Gastrocnemius medialis (tissue), 4 donors: ENCODE data around the gene CCDC9B. TPM values are rescaled to one million over a fixed set of nuclear protein-coding genes. Genes with fewer than 3 reads are reported as not detected.

Experiments
- ATAC-seq, 2 donors: fragments of 150-250 bp; one replicate each; pipeline ENCODE4 v1.9.1; 2016
- DNase-seq, 2 donors: peaks; one replicate each; pipeline ENCODE4 v3.0.0-alpha.2; 2019
- H3K27ac ChIP-seq, 4 donors: fragments of 200-600 bp; sonication (generic); 1 replicate in 1 of 4; 2 replicates in 3 of 4; pipeline ENCODE4 v1.5.1; 2016 to 2018; ENCODE audit warnings: mild to moderate bottlenecking in 2 of 4, moderate library complexity in 1 of 4
- H3K27me3 ChIP-seq, 3 donors: fragments of 200-600 bp; sonication (generic) in 2 of 3; 1 replicate in 1 of 3; 2 replicates in 2 of 3; pipeline versions ENCODE4 v1.5.1 to v1.6.0; 2016 to 2019; ENCODE audit warnings: mild to moderate bottlenecking in 1 of 3, moderate library complexity in 1 of 3
- H3K36me3 ChIP-seq, 2 donors: fragments of 200-600 bp; sonication (generic) in 1 of 2; one replicate each; pipeline ENCODE4 v1.5.1; 2017 to 2018
- H3K4me1 ChIP-seq, 2 donors: fragments of 200-600 bp; sonication (generic) in 1 of 2; one replicate each; pipeline ENCODE4 v1.5.1; 2016 to 2017; ENCODE audit warnings: mild to moderate bottlenecking in 2 of 2
- H3K4me3 ChIP-seq, 4 donors: fragments of 200-600 bp; sonication (generic) in 3 of 4; 1 replicate in 1 of 4; 2 replicates in 3 of 4; pipeline ENCODE4 v1.5.1; 2016 to 2019; ENCODE audit warnings: mild to moderate bottlenecking in 2 of 4
- H3K9me3 ChIP-seq, 3 donors: fragments of 200-600 bp; sonication (generic) in 2 of 3; 1 replicate in 1 of 3; 2 replicates in 2 of 3; pipeline ENCODE4 v1.5.1; 2016 to 2019
- POLR2A ChIP-seq, 2 donors: fragments of 450-650 bp; IDR thresholded peaks; one replicate each; pipeline ENCODE4 v1.6.1; 2017; ENCODE audit warnings: antibody characterized with exemption in 2 of 2, mild to moderate bottlenecking in 2 of 2, moderate library complexity in 2 of 2
- in situ Hi-C, 4 donors: fragments of 200-750 bp; cut with MboI; loops; one replicate each; pipeline versions ENCODE4 v1.15.0 to v1.8.0; 2017; ENCODE audit warnings: low sequenced_read_pairs in 4 of 4
- intact Hi-C: fragments of 100-400 bp; cut with DNase I; formaldehyde crosslinking; loops from one replicate; pipeline ENCODE4 v1.15.1; 2023; ENCODE audit warnings: low total_unique reads
- total RNA-seq, 4 donors: library from RNA; depleted of rRNA; stranded (reverse); fragments of >200 nt; gene quantifications; one replicate each; pipeline versions ENCODE4 v1.1.0 to v1.2.3, GENCODE V29; 2016
- TF ChIP-seq, protein P1 (sequence below), 5 experiments: fragments of 450-650 bp in 3 of 5; fragments of 200-600 bp in 2 of 5; sonication (generic) in 2 of 5; IDR thresholded peaks in 4 of 5; conservative IDR thresholded peaks in 1 of 5; 1 replicate in 4 of 5; 2 replicates in 1 of 5; pipeline ENCODE4 v1.5.1; 2016 to 2019; ENCODE audit warnings: antibody characterized with exemption in 5 of 5, mild to moderate bottlenecking in 3 of 5, moderate library complexity in 3 of 5

CCDC9B gene
- total RNA-seq, 4 donors from 2014 or later, result 14.4 to 55.1 (median 20.5) TPM

GRCh38 chr15:40361640-40362039 is 20.9 kb upstream of the CCDC9B start:
- Histone ChIP-seq H3K36me3 (no peaks in the 10 kb centered on the region), H3K4me1 (peaks cover 10 to 18% of the 10 kb centered on the region in 2 donors), H3K9me3 (no peaks in the 10 kb centered on the region), H3K4me3 (no peak overlapping the region), H3K27ac (no peak overlapping the region), H3K27me3 (no peaks in the 10 kb centered on the region)
- no peak for ATAC-seq
- intact Hi-C loops, result no loop called here
- TF ChIP-seq, protein P1, sequence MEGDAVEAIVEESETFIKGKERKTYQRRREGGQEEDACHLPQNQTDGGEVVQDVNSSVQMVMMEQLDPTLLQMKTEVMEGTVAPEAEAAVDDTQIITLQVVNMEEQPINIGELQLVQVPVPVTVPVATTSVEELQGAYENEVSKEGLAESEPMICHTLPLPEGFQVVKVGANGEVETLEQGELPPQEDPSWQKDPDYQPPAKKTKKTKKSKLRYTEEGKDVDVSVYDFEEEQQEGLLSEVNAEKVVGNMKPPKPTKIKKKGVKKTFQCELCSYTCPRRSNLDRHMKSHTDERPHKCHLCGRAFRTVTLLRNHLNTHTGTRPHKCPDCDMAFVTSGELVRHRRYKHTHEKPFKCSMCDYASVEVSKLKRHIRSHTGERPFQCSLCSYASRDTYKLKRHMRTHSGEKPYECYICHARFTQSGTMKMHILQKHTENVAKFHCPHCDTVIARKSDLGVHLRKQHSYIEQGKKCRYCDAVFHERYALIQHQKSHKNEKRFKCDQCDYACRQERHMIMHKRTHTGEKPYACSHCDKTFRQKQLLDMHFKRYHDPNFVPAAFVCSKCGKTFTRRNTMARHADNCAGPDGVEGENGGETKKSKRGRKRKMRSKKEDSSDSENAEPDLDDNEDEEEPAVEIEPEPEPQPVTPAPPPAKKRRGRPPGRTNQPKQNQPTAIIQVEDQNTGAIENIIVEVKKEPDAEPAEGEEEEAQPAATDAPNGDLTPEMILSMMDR (IDR thresholded peaks at IDR 0.05 in 4 of 5, conservative IDR thresholded peaks at IDR 0.05 in 1 of 5), result no peak
- no peak for TF ChIP-seq POLR2A (IDR thresholded peaks at IDR 0.05)
- in situ Hi-C loops, result no loop called here
- no peak for DNase-seq

DNA sequence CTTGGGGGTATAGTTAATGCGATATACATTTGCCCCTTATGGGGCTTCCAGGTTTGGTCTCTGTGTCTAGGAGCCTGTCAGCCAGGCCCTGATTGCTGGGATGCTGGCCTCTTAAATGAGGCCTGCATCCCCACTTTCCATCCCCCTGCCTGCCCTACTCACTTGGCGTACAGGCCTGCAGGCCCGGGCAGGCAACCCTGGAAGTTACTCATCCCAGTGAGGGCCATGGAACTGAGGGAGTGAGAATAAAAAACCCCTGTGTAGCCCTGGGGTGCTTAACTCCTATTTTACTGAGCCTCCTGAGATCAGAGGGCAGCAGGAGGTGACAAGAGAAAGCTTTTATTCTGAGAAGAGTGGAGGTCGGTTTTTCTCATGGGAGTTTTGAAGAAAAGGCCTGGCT is 19.3 kb upstream of the CCDC9B start:
- TF ChIP-seq, protein P1 (IDR thresholded peaks at IDR 0.05 in 4 of 5, conservative IDR thresholded peaks at IDR 0.05 in 1 of 5), result no peak
- no peak for TF ChIP-seq POLR2A (IDR thresholded peaks at IDR 0.05)
- Histone ChIP-seq H3K27me3 (no peaks in the 10 kb centered on the region), H3K4me3 (no peak overlapping the region), H3K9me3 (no peaks in the 10 kb centered on the region), H3K4me1 (peaks cover 3 to 11% of the 10 kb centered on the region in 2 donors), H3K36me3 (no peaks in the 10 kb centered on the region), H3K27ac (no peak overlapping the region)
- intact Hi-C loops (no loop called here), in situ Hi-C loops (no loop called here)
- DNase-seq (no peak), ATAC-seq (no peak)

- intact Hi-C loops, result no loop called here
- DNase-seq (no peak), ATAC-seq (no peak)
Measured at GRCh38 chr15:40358471-40359353, 18.0 kb upstream of the CCDC9B start.

DNA sequence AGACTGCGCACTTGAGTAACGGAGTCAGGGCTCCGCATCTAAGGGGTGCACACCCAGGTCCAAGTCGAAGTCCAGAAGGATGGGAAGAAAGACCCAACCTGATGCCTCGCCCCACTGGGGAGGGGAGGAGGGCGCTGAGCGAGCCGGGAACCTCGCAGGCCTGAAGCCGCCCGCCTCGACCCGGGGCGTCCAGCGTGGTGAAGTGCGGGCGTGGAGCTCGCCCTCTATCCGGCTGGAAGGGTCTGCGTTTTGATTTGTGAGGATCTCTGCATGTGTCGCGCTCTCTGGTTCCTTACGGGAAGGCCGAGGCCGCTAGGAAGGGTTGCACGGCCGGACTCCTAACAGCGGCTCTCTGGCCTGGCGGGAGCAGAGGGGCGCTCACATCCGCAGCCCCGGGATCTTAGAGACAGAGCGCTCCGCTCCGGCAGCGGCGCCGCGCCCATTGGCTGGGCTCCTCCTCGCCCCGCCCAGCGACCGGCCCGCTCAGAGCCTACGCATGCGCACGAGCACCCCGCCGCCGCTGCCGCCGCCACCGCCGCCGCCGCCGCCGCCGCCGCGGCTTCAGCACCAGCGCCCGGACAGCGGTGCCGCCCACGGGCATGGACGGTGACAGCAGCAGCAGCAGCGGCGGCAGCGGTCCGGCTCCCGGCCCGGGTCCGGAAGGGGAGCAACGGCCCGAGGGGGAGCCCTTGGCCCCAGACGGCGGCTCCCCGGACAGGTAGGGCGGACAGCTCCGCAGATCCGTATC is 17.2 kb upstream of the CCDC9B start, which contains the start of gene DISP2:
Gene DISP2, plus strand, starts transcription at position 497 of the 748 bp plus-strand sequence. Its CDS starts 103 bp downstream, at position 600.
- intact Hi-C loops, result no loop called here
- TF ChIP-seq POLR2A (IDR thresholded peaks at IDR 0.05), result no peak
- TF ChIP-seq, protein P1 (IDR thresholded peaks at IDR 0.05 in 4 of 5, conservative IDR thresholded peaks at IDR 0.05 in 1 of 5), result peak in 1 of 5 experiments; percentile 13
- Histone ChIP-seq H3K4me3 (peak within 1 kb of the TSS; percentile 57 to 86 (median 61)), H3K27me3 (no peaks in the 10 kb centered on the region), H3K4me1 (peaks cover 16 to 28% of the 10 kb centered on the region in 2 donors), H3K36me3 (no peaks in the 10 kb centered on the region), H3K27ac (no peak within 1 kb of the TSS), H3K9me3 (no peaks in the 10 kb centered on the region)
- ATAC-seq (peak; percentile 87 to 93), DNase-seq (peak; percentile 66 to 80)
- in situ Hi-C loops, result no loop called here

More at GRCh38 chr15:40358471-40359353, 18.0 kb upstream of the CCDC9B start:
- H3K4me1 ChIP-seq, result peaks cover 11 to 22% of the 10 kb centered on the region in 2 donors
- no peaks in the 10 kb centered on the region for H3K36me3 ChIP-seq
- no peaks in the 10 kb centered on the region for H3K9me3 ChIP-seq
- peak overlapping the region; percentile 33 to 61 (median 53) for H3K4me3 ChIP-seq
- in situ Hi-C loops, result no loop called here
- no peaks in the 10 kb centered on the region for H3K27me3 ChIP-seq
- TF ChIP-seq, protein P1 (IDR thresholded peaks at IDR 0.05 in 4 of 5, conservative IDR thresholded peaks at IDR 0.05 in 1 of 5), result peak in 1 of 5 experiments; percentile 3
- TF ChIP-seq POLR2A (IDR thresholded peaks at IDR 0.05), result no peak
- no peak overlapping the region for H3K27ac ChIP-seq
